Measurements from ENCODE around the gene ZNF710.

- TF ChIP-seq, protein P1, sequence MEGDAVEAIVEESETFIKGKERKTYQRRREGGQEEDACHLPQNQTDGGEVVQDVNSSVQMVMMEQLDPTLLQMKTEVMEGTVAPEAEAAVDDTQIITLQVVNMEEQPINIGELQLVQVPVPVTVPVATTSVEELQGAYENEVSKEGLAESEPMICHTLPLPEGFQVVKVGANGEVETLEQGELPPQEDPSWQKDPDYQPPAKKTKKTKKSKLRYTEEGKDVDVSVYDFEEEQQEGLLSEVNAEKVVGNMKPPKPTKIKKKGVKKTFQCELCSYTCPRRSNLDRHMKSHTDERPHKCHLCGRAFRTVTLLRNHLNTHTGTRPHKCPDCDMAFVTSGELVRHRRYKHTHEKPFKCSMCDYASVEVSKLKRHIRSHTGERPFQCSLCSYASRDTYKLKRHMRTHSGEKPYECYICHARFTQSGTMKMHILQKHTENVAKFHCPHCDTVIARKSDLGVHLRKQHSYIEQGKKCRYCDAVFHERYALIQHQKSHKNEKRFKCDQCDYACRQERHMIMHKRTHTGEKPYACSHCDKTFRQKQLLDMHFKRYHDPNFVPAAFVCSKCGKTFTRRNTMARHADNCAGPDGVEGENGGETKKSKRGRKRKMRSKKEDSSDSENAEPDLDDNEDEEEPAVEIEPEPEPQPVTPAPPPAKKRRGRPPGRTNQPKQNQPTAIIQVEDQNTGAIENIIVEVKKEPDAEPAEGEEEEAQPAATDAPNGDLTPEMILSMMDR (conservative IDR thresholded peaks at IDR 0.05; ENCODE audit: low read length): no peak
- TF ChIP-seq EZH2phosphoT487 (IDR thresholded peaks at IDR 0.05; ENCODE audit: borderline replicate concordance, low read depth, low read length): no peak
These were observed 120.0 kb downstream of the ZNF710 start for GRCh38 chr15:90121086-90121485.

Measured in OCI-LY7 (cell line).